GM19395 (cell line): ENCODE data around the gene ZBTB4.

Experiments used
- ATAC-seq: cut with Tn5 transposase; IDR thresholded peaks from one replicate; pipeline ENCODE4 v1.9.1; 2021; ENCODE audit warnings: mild to moderate bottlenecking, moderate library complexity; ENCODE audit not compliant: unreplicated experiment

Gene ZBTB4, protein sequence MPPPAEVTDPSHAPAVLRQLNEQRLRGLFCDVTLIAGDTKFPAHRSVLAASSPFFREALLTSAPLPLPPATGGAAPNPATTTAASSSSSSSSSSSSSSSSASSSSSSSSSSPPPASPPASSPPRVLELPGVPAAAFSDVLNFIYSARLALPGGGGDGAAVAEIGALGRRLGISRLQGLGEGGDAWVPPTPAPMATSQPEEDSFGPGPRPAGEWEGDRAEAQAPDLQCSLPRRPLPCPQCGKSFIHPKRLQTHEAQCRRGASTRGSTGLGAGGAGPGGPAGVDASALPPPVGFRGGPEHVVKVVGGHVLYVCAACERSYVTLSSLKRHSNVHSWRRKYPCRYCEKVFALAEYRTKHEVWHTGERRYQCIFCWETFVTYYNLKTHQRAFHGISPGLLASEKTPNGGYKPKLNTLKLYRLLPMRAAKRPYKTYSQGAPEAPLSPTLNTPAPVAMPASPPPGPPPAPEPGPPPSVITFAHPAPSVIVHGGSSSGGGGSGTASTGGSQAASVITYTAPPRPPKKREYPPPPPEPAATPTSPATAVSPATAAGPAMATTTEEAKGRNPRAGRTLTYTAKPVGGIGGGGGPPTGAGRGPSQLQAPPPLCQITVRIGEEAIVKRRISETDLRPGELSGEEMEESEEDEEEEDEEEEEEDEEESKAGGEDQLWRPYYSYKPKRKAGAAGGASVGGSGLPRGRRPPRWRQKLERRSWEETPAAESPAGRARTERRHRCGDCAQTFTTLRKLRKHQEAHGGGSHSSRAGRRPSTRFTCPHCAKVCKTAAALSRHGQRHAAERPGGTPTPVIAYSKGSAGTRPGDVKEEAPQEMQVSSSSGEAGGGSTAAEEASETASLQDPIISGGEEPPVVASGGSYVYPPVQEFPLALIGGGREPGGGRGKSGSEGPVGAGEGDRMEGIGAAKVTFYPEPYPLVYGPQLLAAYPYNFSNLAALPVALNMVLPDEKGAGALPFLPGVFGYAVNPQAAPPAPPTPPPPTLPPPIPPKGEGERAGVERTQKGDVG

DNA sequence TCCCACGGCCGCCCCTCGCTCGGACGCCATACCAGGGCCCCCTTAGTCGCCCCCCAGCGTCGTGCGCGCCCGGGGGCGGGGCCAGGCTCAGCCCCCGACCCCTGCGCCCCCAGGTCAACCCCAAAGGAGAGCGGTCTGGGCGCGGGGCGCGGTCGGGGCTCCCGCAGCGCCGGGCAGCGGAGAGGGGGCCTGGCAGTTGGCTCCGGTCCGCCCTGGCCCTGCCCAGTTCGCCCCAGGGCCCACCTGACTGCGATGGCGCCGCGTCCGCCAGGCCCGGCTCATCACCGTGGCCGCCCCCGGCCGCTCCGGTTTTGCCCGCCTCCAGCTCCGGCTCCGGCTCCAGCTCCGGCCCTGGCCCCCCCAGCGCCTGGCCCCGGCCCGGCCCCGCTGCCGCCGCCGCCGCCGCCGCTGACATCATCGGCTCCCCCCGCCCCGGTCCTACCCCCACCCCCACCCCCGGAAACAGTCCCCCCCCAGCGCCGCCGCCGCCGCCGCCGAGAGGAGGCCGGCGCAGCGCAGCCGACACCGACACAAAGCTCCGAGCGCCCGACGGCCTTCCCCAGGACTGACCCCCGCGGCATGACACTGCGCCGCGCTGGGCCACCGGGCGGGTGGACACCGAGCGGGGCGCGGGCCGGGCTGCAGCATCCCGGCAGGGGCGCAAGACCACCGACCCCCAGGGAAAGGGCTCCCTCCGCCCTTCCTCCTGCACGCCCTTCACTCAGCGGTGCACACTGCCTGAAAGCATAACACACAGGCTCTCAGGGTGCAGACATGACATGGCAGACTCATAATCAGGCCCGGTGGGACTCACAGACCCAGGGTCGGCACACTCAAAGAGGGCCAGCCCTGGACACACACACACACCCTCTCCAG is at the start of gene ZBTB4:
TSS of gene ZBTB4 (minus strand) at position 419 of the 876 bp plus-strand sequence. CDS start 12,830 bp downstream, outside the sequence.
- no peak for ATAC-seq

DNA sequence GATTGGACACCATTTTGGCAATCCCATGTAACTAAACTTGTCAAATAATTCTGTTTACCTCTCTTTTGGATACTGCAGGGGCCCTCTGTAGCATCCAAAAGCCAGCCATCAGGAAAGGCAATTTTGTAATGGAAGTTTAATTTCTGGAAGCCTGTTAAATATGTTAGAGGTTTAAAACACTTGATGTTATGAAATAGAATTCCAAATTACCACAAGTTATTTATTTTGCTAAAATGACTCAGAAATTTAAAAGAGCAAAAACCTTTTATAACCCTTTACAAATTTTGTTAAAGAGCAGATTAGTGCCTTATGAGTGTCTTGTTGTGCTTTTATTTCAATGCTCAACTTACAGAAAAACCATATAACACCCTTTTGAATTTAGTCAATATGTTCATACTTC is 49.4 kb upstream of the ZBTB4 start:
- ATAC-seq: no peak

DNA sequence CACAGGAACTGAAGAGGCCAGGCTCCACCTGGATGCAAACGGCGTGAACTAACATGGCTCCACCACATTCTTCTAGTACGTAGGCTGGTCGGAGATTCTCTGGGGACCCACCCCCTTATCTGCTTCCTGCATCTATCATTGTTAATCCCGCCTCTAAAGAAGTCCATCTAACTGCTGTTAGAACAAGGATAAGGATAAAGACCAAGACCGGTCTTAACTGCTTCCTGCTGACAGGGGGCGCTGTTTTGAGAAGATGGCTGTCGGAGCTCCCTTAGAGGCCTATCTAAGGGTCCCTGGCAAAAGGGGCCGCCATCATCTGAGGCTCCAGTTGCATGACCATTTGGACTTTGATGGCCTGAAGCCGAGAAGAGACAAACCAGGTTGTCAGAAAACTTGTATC is 43.6 kb upstream of the ZBTB4 start:
- ATAC-seq: no peak

DNA sequence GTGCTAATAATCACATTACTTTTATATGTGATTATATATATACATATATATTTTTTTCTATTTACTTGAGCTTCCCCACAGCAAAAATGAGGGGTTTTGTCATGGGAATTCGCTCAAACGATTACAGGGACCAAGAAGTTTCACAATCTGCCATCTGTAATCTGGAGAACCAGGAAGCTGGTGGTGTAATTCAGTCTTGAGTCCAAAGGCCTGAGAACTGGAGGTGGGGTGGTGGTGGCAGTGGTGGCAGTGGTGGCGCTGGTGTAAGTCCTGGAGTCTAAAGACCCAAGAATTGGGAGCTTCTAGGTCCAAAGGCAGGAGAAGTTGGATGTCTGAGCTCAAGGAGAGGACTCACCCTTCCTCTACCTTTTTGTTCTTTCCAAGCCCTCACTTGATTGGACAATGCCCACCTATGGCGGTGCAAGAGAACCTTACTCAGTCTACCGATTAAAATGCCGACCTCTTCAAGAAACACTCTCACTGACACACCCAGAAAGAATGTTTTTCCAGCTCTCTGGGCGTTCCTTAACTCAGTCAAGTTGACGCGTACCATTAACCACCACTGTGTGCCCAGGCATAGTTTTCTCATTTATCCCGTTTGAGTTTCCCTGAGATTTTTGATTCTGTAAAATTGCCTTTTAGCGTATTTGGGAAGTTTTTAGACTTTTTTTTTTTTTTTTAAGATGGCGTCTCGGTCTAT is 36.6 kb upstream of the ZBTB4 start:
- no peak for ATAC-seq

DNA sequence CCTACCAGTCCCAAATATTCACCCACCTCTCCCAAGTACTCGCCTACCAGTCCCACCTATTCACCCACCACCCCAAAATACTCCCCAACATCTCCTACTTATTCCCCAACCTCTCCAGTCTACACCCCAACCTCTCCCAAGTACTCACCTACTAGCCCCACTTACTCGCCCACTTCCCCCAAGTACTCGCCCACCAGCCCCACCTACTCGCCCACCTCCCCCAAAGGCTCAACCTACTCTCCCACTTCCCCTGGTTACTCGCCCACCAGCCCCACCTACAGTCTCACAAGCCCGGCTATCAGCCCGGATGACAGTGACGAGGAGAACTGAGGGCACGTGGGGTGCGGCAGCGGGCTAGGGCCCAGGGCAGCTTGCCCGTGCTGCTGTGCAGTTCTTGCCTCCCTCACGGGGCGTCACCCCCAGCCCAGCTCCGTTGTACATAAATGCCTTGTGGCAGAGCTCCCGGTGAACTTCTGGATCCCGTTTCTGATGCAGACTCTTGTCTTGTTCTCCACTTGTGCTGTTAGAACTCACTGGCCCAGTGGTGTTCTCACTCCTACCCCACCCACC is 34.5 kb upstream of the ZBTB4 start:
- ATAC-seq: no peak

DNA sequence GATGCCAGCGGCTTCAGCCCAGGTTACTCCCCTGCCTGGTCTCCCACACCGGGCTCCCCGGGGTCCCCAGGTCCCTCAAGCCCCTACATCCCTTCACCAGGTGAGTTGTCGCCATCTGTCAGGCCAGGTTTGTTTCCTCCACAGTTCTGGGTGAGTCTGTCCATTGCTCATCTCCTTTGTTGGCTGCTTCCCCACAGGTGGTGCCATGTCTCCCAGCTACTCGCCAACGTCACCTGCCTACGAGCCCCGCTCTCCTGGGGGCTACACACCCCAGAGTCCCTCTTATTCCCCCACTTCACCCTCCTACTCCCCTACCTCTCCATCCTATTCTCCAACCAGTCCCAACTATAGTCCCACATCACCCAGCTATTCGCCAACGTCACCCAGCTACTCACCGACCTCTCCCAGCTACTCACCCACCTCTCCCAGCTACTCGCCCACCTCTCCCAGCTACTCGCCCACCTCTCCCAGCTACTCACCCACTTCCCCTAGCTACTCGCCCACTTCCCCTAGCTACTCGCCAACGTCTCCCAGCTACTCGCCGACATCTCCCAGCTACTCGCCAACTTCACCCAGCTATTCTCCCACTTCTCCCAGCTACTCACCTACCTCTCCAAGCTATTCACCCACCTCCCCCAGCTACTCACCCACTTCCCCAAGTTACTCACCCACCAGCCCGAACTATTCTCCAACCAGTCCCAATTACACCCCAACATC is 33.6 kb upstream of the ZBTB4 start:
- ATAC-seq: no peak

DNA sequence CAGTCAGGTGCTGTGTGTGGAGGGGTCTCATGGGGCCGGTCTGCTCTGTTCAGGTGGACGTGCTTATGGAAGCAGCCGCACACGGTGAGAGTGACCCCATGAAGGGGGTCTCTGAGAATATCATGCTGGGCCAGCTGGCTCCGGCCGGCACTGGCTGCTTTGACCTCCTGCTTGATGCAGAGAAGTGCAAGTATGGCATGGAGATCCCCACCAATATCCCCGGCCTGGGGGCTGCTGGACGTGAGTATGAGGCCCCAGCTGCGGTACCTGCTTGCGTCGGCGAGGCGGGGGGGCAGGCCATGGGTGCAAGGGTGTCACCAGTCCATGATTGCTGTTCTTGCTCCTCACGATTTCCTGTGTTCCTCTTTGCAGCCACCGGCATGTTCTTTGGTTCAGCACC is 32.7 kb upstream of the ZBTB4 start:
- no peak for ATAC-seq

DNA sequence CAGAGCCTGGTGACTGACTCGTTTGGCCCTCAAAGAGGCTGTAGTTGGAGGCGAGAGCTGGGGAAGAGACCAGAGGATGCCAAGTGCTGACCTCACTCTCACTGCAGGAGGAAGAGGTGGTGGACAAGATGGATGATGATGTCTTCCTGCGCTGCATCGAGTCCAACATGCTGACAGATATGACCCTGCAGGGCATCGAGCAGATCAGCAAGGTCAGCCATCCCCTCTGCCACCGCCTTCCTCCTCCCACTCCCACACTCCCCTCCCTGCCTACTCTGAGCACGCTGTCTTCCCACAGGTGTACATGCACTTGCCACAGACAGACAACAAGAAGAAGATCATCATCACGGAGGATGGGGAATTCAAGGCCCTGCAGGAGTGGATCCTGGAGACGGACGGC is 31.7 kb upstream of the ZBTB4 start:
- ATAC-seq: no peak

DNA sequence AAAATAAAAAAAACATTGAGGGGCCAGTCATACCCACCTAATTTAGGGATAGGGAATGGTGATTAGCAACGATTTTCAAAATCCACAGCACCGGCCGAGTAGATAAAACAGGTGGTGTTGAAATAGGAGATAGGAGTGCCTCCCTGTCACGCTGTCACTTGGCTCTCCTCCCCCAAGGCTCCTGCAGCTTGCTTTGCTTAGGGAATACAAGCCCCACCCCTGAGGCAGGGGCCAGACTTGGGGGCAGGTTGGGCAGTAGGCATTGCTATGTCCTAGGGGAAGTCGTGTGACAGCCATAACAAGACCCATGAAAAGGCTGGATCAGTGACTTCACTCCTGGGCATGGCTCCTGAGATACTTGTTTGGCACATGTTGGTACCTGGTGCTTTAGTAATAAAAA is 30.5 kb upstream of the ZBTB4 start:
- no peak for ATAC-seq

DNA sequence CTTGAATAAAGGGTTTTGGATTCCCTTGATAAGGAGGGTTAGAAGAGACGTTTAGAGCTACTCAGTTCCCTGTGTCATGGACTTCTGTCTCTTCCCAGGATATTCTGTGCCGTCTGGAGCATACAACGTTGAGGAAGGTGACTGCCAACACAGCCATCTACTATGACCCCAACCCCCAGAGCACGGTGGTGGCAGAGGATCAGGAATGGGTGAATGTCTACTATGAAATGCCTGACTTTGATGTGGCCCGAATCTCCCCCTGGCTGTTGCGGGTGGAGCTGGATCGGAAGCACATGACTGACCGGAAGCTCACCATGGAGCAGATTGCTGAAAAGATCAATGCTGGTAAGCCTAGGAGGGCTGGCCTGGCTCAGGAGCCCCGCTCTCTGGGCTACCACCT is 29.4 kb upstream of the ZBTB4 start:
- ATAC-seq: no peak

DNA sequence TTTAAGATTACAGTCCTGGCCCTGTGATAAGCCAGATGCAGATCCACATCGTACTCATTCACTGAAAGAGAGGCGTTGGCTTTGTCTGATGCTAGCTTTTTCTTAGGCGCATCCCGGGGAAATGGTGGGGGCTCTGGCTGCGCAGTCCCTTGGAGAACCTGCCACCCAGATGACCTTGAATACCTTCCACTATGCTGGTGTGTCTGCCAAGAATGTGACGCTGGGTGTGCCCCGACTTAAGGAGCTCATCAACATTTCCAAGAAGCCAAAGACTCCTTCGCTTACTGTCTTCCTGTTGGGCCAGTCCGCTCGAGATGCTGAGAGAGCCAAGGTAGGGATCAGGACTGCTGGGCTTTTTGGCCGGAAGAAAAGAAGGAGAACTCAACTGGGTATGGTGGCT is 28.7 kb upstream of the ZBTB4 start:
- ATAC-seq: no peak

DNA sequence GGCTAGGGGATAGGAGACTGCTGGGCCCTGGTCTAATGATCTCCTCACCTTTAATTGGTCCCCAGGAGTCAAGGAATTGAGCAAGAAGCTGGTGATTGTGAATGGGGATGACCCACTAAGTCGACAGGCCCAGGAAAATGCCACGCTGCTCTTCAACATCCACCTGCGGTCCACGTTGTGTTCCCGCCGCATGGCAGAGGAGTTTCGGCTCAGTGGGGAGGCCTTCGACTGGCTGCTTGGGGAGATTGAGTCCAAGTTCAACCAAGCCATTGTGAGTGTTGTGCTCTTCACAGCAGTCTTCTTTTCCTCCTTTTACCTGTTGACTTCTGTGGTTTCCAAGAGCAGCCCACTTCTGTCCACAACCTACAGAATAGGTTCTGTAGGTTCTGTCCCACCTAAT is 24.1 kb upstream of the ZBTB4 start:
- ATAC-seq: no peak

DNA sequence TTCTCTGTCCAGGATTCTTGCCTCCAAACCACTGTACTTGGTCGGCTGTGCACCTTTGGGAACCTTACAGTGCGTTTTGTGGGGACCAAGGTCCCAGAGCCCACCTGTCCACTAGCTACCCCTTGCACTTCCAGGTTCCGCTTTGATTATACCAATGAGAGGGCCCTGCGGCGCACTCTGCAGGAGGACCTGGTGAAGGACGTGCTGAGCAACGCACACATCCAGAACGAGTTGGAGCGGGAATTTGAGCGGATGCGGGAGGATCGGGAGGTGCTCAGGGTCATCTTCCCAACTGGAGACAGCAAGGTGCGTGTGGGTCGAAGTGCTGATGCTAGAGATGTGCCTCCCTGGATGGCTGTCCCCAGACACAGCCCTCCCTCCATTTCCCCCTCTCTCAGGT is 23.6 kb upstream of the ZBTB4 start:
- no peak for ATAC-seq

DNA sequence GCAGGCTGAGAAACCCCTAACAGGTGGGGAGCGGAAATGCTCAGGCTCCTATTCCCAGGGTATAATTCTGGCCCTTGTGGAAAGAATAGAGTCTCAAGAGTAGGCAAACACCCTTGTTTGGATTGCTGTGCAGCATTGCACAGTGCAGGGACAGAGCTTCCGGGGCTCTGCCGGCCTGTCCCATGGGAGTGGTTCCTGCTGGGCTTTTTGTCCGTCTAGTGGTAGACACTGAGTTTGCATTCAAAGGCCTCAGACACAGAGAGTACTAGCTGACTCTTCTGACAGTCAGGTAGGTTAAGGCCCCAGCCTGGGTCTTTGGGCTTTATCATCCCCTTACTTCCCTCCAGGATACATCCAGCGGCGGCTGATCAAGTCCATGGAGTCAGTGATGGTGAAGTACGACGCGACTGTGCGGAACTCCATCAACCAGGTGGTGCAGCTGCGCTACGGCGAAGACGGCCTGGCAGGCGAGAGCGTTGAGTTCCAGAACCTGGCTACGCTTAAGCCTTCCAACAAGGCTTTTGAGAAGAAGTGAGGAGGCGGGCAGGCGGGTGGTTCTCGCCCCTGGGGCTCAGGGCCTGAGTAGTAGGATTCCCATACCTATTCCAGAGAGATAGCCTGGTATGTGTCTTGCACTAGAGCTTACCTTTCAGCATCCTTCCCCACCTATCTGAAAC is 22.9 kb upstream of the ZBTB4 start:
- ATAC-seq: no peak

DNA sequence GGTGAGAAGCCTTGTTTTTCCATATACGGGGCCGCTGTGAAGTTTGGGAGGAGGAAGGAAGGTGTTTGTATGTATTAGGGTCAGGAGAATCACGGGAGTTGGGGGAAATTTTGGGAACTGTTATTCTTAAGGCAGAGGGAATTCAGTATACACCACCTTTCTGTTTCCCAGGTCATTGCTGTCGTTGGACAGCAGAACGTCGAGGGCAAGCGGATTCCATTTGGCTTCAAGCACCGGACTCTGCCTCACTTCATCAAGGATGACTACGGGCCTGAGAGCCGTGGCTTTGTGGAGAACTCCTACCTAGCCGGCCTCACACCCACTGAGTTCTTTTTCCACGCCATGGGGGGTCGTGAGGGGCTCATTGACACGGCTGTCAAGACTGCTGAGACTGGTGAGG is 22.3 kb upstream of the ZBTB4 start:
- ATAC-seq: no peak

DNA sequence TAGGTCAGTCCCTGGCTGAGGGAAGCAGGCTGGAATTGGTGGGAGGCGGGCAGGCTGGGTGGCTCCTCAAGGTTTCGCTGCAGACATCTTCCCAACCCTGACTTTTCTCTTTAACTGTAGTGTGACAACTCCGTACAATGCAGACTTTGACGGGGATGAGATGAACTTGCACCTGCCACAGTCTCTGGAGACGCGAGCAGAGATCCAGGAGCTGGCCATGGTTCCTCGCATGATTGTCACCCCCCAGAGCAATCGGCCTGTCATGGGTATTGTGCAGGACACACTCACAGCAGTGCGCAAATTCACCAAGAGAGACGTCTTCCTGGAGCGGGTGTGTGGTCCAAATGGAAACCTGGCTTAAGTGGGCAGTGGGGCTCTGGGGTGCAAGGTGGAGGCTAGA is 19.7 kb upstream of the ZBTB4 start:
- no peak for ATAC-seq

DNA sequence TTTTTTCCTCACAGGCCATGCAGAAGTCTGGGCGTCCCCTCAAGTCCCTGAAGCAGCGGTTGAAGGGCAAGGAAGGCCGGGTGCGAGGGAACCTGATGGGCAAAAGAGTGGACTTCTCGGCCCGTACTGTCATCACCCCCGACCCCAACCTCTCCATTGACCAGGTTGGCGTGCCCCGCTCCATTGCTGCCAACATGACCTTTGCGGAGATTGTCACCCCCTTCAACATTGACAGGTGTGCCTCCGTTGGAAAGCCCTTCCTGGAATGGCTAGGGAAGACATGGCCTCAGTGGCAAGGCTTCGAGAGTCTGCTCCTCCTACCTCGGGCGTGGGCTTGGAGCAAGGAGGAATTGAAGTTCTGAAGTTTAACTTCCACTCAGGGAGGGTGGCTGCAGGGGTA is 18.2 kb upstream of the ZBTB4 start:
- no peak for ATAC-seq

DNA sequence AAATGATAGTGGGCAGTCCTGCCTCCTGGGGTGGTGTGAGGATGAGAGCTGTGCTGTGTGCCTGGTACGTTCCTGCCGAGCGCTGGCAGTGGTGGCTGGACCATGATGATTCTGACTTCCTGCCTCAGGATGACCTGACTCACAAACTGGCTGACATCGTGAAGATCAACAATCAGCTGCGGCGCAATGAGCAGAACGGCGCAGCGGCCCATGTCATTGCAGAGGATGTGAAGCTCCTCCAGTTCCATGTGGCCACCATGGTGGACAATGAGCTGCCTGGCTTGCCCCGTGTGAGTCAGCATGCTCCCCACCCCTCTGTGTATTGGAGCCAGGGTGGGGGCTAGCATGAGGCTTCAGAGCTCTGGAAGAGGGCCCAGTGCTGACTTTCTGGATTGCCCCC is 17.8 kb upstream of the ZBTB4 start:
- no peak for ATAC-seq
